ENCODE results near the gene SAMSN1.

The SAMSN1 gene

GRCh38 chr21:14484188-14485009 lies 61.7 kb downstream of the SAMSN1 start:
- no peak for DNase-seq (ENCODE audit: low read depth)

GRCh38 chr21:14483296-14483695 lies 62.8 kb downstream of the SAMSN1 start:
- no peak for DNase-seq (ENCODE audit: low read depth)

- no peak for DNase-seq (ENCODE audit: low read depth)
These were observed 64.0 kb downstream of the SAMSN1 start for GRCh38 chr21:14482165-14482564.

- DNase-seq (ENCODE audit: low read depth): no peak
These were observed 65.6 kb downstream of the SAMSN1 start for GRCh38 chr21:14480411-14481031.

GRCh38 chr21:14479241-14479786 lies 66.8 kb downstream of the SAMSN1 start:
- no peak for DNase-seq (ENCODE audit: low read depth)

- no peak for DNase-seq (ENCODE audit: low read depth)
These were observed 68.3 kb downstream of the SAMSN1 start for GRCh38 chr21:14477841-14478240.

GRCh38 chr21:14477133-14477532 lies 69.0 kb downstream of the SAMSN1 start:
- DNase-seq (ENCODE audit: low read depth): no peak

- DNase-seq (ENCODE audit: low read depth): no peak
These were observed 71.1 kb downstream of the SAMSN1 start for GRCh38 chr21:14474995-14475394.

GRCh38 chr21:14469641-14470040 lies 76.5 kb downstream of the SAMSN1 start:
- no peak for DNase-seq (ENCODE audit: low read depth)

GRCh38 chr21:14466715-14467114 lies 79.4 kb downstream of the SAMSN1 start:
- DNase-seq (ENCODE audit: low read depth): no peak

- DNase-seq (ENCODE audit: low read depth): no peak
These were observed 88.4 kb downstream of the SAMSN1 start for GRCh38 chr21:14457762-14458161.

GRCh38 chr21:14456911-14457310 lies 89.2 kb downstream of the SAMSN1 start:
- DNase-seq (ENCODE audit: low read depth): no peak

GRCh38 chr21:14454016-14455009 lies 91.8 kb downstream of the SAMSN1 start:
- no peak for DNase-seq (ENCODE audit: low read depth)

- no peak for DNase-seq (ENCODE audit: low read depth)
These were observed 92.6 kb downstream of the SAMSN1 start for GRCh38 chr21:14453339-14454015.

- DNase-seq (ENCODE audit: low read depth): no peak
These were observed 93.3 kb downstream of the SAMSN1 start for GRCh38 chr21:14452727-14453241.

- DNase-seq (ENCODE audit: low read depth): no peak
These were observed 93.9 kb downstream of the SAMSN1 start for GRCh38 chr21:14452031-14452726.

GRCh38 chr21:14451546-14451945 lies 94.6 kb downstream of the SAMSN1 start:
- no peak for DNase-seq (ENCODE audit: low read depth)

GRCh38 chr21:14448784-14449183 lies 97.3 kb downstream of the SAMSN1 start:
- DNase-seq (ENCODE audit: low read depth): no peak

GRCh38 chr21:14438211-14438610 lies 107.9 kb downstream of the SAMSN1 start:
- DNase-seq (ENCODE audit: low read depth): no peak

GRCh38 chr21:14435423-14435822 lies 110.7 kb downstream of the SAMSN1 start:
- no peak for DNase-seq (ENCODE audit: low read depth)

Data from GM04504 (cell line).